ENCODE data around the gene ASB15.
"Not testable (repeated sequence)": the region's sequence is repeated elsewhere in the genome, so short reads cannot be mapped to it uniquely, and the experiment has no call there.

ASB15 gene

GRCh38 chr7:123601530-123601929 is at the start of gene ASB15:
TSS of gene ASB15 (plus strand) at chr7:123601821. CDS start at chr7:123614503, 12,682 bp downstream.
- no peak for DNase-seq

GRCh38 chr7:123552134-123552533 is 49.5 kb upstream of the ASB15 start:
- not testable (repeated sequence) for DNase-seq

- DNase-seq = no peak
These were observed 49.0 kb upstream of the ASB15 start for GRCh38 chr7:123552641-123553040.

GRCh38 chr7:123553159-123553558 is 48.5 kb upstream of the ASB15 start:
- no peak for DNase-seq

GRCh38 chr7:123555484-123555883 is 46.1 kb upstream of the ASB15 start:
- DNase-seq = no peak

GRCh38 chr7:123557016-123557397 is 44.6 kb upstream of the ASB15 start:
- DNase-seq = no peak

- DNase-seq = peak; percentile 97
These were observed 44.0 kb upstream of the ASB15 start, which contains the start of gene NDUFA5 for GRCh38 chr7:123557398-123558288. TSS of gene NDUFA5 (minus strand) at chr7:123557818. CDS start at chr7:123557795, 23 bp downstream.

- no peak for DNase-seq
These were observed 43.2 kb upstream of the ASB15 start for GRCh38 chr7:123558289-123558874.

GRCh38 chr7:123562121-123562520 is 39.5 kb upstream of the ASB15 start:
- no peak for DNase-seq

- DNase-seq = no peak
These were observed 32.1 kb upstream of the ASB15 start for GRCh38 chr7:123569352-123570010.

- no peak for DNase-seq
These were observed 31.0 kb upstream of the ASB15 start for GRCh38 chr7:123570390-123571182.

GRCh38 chr7:123571187-123571586 is 30.4 kb upstream of the ASB15 start:
- DNase-seq = no peak

GRCh38 chr7:123571684-123572083 is 29.9 kb upstream of the ASB15 start:
- DNase-seq = no peak

- no peak for DNase-seq
These were observed 28.3 kb upstream of the ASB15 start for GRCh38 chr7:123573341-123573740.

GRCh38 chr7:123573896-123574467 is 27.6 kb upstream of the ASB15 start:
- DNase-seq = no peak

GRCh38 chr7:123579416-123579815 is 22.2 kb upstream of the ASB15 start:
- DNase-seq = no peak

- DNase-seq = no peak
These were observed 21.0 kb upstream of the ASB15 start for GRCh38 chr7:123580406-123581161.

GRCh38 chr7:123581162-123581459 is 20.5 kb upstream of the ASB15 start:
- no peak for DNase-seq

GRCh38 chr7:123583821-123584220 is 17.8 kb upstream of the ASB15 start:
- no peak for DNase-seq

- DNase-seq = no peak
These were observed 13.2 kb upstream of the ASB15 start for GRCh38 chr7:123588376-123588775.

- no peak for DNase-seq
These were observed 6.8 kb upstream of the ASB15 start for GRCh38 chr7:123594813-123595241.

GRCh38 chr7:123598657-123599056 is 3.0 kb upstream of the ASB15 start:
- DNase-seq = no peak
